Neuron (in vitro differentiated cells): ENCODE measurements around the gene SGK2.

Experiments used
- H2AFZ ChIP-seq: one replicate; pipeline ENCODE4 v1.6.1; 2013; ENCODE audit warnings: low read depth, mild to moderate bottlenecking, inconsistent platforms, low read length, moderate library complexity
- H3K27me3 ChIP-seq: one replicate; pipeline ENCODE4 v1.6.1; 2013; ENCODE audit warnings: low read length; ENCODE audit not compliant: insufficient read depth
- H3K36me3 ChIP-seq: one replicate; pipeline ENCODE4 v1.6.1; 2013; ENCODE audit warnings: low read length; ENCODE audit not compliant: insufficient read depth
- H3K4me1 ChIP-seq: one replicate; pipeline ENCODE4 v1.6.1; 2013; ENCODE audit warnings: low read length; ENCODE audit not compliant: insufficient read depth
- H3K4me3 ChIP-seq: 2 replicates; pipeline ENCODE4 v1.5.1; 2013; ENCODE audit warnings: mild to moderate bottlenecking, low read length, moderate library complexity
- H3K9me3 ChIP-seq: one replicate; pipeline ENCODE4 v1.6.1; 2013; ENCODE audit warnings: low read length

SGK2 gene

DNA sequence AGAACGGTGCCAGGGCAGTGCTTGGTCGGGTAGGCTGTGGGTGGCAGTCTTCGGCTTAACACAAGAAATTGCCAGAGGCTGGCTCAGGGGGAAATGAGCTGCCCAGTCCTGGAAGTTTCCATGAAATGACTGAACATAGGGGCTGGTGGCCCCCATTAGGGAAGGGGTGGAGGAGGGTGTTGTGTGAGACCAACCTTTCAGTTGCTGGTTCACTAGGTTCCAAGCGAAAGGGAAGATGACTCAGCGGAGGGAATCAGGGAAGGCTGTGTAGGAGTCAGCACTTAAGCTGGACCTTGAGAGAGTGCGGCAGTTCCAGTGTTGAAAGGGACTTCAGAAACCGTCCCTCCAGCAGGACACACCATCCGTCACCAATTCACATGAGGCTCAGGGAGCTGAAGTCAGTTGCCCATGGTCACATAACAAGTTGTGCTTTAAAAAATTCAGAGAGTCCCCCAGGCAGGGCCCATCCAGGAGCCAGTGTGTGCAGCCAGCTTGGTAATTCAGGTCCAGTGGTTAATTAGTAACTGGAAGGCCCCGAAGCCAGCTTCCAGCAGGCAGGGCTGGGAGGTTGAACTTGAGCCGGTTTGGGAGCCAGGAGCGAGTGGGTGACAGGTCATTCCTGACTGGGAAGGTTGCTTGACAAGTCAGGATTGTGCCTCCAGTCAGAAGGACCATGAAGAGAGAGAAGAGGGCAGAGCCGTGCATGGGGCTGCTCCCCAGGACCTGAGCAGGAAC, at the start of gene SGK2:
TSS of gene SGK2 (plus strand) at position 616 of the 735 bp plus-strand sequence. CDS start 7,469 bp downstream, outside the sequence.
- no peak within 1 kb of the TSS for H2AFZ ChIP-seq
- H3K4me3 ChIP-seq = no peak within 1 kb of the TSS
- H3K9me3 ChIP-seq = no peaks in the 10 kb centered on the region
- no peaks in the 10 kb centered on the region for H3K36me3 ChIP-seq
- H3K27me3 ChIP-seq = no peaks in the 10 kb centered on the region
- no peaks in the 10 kb centered on the region for H3K4me1 ChIP-seq

DNA sequence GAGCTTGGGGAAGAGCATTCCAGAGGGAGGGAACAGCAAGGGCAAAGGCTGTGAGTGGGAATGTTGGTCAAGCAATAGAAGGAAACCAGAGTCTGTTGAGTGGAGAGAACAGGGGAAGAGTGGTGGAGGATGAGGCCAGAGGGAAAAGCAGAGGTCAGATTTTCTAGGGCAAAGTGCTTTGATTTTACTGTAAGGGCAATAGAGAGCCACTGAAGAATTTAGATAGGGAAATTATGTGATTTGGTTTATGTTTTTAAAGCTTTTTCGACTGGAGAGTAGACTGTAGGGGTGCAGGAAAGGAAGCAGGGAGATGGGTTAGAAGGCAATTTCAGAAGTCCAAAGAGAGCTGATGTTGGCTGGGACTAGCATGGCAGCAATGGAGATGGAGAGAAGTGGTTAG, 46.9 kb upstream of the SGK2 start:
- Histone ChIP-seq H2AFZ (no peak overlapping the region), H3K4me3 (no peak overlapping the region), H3K4me1 (peaks cover 14% of the 10 kb centered on the region), H3K9me3 (no peaks in the 10 kb centered on the region), H3K36me3 (no peaks in the 10 kb centered on the region), H3K27me3 (peaks cover 20% of the 10 kb centered on the region)

- Histone ChIP-seq H3K4me3 (peak overlapping the region; percentile 80), H3K36me3 (no peaks in the 10 kb centered on the region), H3K9me3 (no peaks in the 10 kb centered on the region), H2AFZ (no peak overlapping the region), H3K27me3 (peaks cover 5% of the 10 kb centered on the region), H3K4me1 (peaks cover 14% of the 10 kb centered on the region)
These were observed 45.4 kb upstream of the SGK2 start for GRCh38 chr20:43513372-43513930.

DNA sequence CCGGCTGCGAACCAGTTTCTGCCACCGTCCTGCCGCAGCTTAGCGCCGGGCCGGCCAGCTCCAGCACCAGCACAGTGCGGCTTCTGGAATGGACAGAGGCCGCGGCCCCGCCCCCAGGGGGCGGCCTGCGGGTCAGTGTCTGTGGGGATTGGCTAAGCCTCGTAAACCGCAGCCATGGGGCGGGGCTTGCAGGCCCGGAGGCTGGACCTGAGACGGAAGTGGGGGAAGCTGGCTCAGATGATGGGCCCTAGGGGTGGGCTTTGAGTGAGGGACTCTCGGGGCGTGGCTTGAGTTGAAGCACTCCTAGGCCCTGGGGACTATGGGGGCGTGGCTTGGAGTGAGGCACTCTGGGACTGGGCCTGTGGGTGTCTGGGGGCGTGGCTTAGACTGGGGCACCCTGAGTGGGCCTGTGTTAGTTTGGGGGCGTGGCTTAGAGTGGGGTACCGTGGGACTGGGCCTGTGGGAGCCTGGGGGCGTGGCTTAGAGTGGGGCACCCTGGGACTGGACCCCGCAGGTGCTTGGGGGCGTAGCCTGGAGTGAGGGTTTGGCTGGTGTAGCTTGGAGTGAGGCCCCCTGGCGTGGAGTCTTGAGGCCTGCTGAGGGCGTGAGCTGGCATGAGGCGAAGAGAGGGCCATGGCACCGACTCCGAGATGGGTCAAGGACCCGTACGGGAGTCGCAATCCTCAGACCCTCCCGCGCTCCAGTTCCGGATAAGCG, 44.7 kb upstream of the SGK2 start:
- H3K27me3 ChIP-seq = no peaks in the 10 kb centered on the region
- peaks cover 14% of the 10 kb centered on the region for H3K4me1 ChIP-seq
- H2AFZ ChIP-seq = no peak overlapping the region
- peak overlapping the region; percentile 80 for H3K4me3 ChIP-seq
- H3K9me3 ChIP-seq = no peaks in the 10 kb centered on the region
- H3K36me3 ChIP-seq = no peaks in the 10 kb centered on the region

DNA sequence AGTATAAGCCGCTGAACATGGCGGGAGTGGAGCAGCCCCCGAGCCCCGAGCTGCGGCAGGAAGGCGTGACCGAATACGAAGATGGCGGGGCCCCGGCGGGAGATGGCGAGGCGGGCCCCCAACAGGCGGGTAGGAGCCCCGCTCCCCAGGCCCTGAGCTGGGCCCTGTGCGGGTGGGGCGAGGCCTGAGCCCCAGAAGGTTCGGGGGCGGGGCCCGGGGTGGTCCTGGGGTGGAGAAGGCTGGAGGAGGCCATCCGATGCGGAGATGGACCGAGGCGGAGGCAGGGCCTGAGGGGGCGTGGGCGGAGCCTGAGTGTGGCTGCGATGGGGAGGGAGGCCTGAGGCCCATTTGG, 44.2 kb upstream of the SGK2 start:
- Histone ChIP-seq H3K27me3 (no peaks in the 10 kb centered on the region), H3K4me1 (peaks cover 14% of the 10 kb centered on the region), H2AFZ (no peak overlapping the region), H3K4me3 (peak overlapping the region; percentile 80), H3K36me3 (no peaks in the 10 kb centered on the region), H3K9me3 (peaks cover 1% of the 10 kb centered on the region)

- no peak overlapping the region for H2AFZ ChIP-seq
- H3K36me3 ChIP-seq = no peaks in the 10 kb centered on the region
- H3K27me3 ChIP-seq = no peaks in the 10 kb centered on the region
- H3K9me3 ChIP-seq = peaks cover 1% of the 10 kb centered on the region
- H3K4me1 ChIP-seq = peaks cover 14% of the 10 kb centered on the region
- peak overlapping the region; percentile 80 for H3K4me3 ChIP-seq
These were observed 43.2 kb upstream of the SGK2 start for GRCh38 chr20:43515628-43516027.

- H3K36me3 ChIP-seq = no peaks in the 10 kb centered on the region
- no peaks in the 10 kb centered on the region for H3K27me3 ChIP-seq
- H3K4me1 ChIP-seq = peaks cover 14% of the 10 kb centered on the region
- no peak overlapping the region for H2AFZ ChIP-seq
- H3K4me3 ChIP-seq = no peak overlapping the region
- peaks cover 1% of the 10 kb centered on the region for H3K9me3 ChIP-seq
These were observed 42.5 kb upstream of the SGK2 start for GRCh38 chr20:43516251-43516824.

DNA sequence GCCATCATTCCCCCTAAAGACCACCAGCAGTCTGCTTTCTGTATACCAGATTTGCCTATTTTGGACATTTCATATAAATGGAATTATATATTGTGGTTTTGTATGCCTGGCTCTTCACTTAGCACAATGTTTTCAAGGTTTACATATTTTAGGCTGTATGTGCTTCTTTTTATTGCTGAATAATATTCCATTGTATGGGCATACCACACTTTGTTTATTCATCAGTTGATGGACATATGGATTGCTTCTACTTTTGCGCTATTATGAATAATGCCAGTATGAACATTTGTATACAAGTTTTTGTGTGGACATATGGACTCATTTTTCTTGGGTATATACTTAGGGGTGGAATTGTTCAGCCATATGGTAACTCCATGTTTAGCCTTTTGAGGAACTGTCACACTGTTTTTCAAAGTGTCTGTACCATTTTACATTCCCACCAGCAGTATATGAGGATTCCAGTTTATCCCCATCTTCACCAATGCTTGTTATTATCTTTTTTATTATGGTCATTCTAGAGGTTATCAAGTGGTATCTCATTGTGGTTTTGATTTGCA, 38.7 kb upstream of the SGK2 start:
- no peak overlapping the region for H2AFZ ChIP-seq

DNA sequence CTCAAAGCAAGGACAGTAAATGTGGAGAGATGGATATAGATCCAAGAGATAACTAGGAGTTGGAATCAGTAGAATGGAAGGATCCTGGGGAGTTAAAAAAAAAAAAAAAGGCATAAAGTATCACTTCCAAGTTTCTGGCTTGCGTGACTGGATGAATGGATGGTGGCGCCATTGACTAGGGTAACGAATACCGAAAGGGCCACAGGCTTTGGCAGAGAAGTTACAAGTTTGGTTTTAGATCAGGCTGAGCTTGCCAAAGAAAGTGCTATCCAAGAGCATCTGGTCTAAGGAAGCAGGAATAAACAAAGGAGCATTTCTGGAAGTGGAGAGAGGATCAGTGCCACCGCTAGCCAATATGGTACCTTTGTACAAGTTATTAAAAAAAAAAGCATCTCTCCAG, 33.8 kb upstream of the SGK2 start:
- no peaks in the 10 kb centered on the region for H3K9me3 ChIP-seq
- no peak overlapping the region for H3K4me3 ChIP-seq
- H2AFZ ChIP-seq = no peak overlapping the region

More for the DNA sequence above, 38.7 kb upstream of the SGK2 start:
- Histone ChIP-seq H3K4me1 (peaks cover 8% of the 10 kb centered on the region), H3K27me3 (no peaks in the 10 kb centered on the region), H3K9me3 (peaks cover 1% of the 10 kb centered on the region), H3K4me3 (no peak overlapping the region), H3K36me3 (no peaks in the 10 kb centered on the region)

GRCh38 chr20:43528258-43528875, 30.5 kb upstream of the SGK2 start:
- no peaks in the 10 kb centered on the region for H3K9me3 ChIP-seq
- H2AFZ ChIP-seq = no peak overlapping the region
- H3K27me3 ChIP-seq = no peaks in the 10 kb centered on the region
- H3K4me1 ChIP-seq = no peaks in the 10 kb centered on the region
- no peak overlapping the region for H3K4me3 ChIP-seq
- H3K36me3 ChIP-seq = peaks cover 3% of the 10 kb centered on the region

More for the DNA sequence above, 33.8 kb upstream of the SGK2 start:
- Histone ChIP-seq H3K27me3 (no peaks in the 10 kb centered on the region), H3K4me1 (no peaks in the 10 kb centered on the region), H3K36me3 (no peaks in the 10 kb centered on the region)

DNA sequence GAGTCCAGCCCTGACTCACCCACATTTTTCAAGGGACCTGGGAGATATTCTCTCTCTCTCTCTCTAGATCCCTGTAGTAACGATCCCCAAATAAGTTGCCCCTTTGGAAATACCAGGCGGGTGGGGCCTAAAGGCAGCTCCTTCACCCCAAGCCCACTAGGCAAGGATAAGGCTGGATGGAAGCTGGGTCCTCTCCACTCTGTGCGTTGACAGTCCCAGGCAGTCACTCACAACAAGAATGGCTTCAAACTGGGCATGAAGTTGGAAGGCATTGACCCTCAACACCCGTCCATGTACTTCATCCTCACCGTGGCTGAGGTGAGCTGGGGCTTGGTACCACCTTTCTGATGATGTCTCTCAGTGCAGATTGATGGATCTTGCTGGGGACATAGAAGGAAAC, 29.8 kb upstream of the SGK2 start:
- Histone ChIP-seq H3K27me3 (no peaks in the 10 kb centered on the region), H2AFZ (no peak overlapping the region), H3K4me3 (no peak overlapping the region), H3K4me1 (no peaks in the 10 kb centered on the region), H3K9me3 (no peaks in the 10 kb centered on the region), H3K36me3 (peaks cover 3% of the 10 kb centered on the region)

- no peaks in the 10 kb centered on the region for H3K27me3 ChIP-seq
- H3K4me3 ChIP-seq = no peak overlapping the region
- H3K36me3 ChIP-seq = peaks cover 3% of the 10 kb centered on the region
- no peak overlapping the region for H2AFZ ChIP-seq
- no peaks in the 10 kb centered on the region for H3K9me3 ChIP-seq
- H3K4me1 ChIP-seq = no peaks in the 10 kb centered on the region
These were observed 29.2 kb upstream of the SGK2 start for GRCh38 chr20:43529457-43530153.
